BLaER1 treated with 17β-estradiol and CSF1 and Interleukin-3, amounts not matched to agents 10 nM and 100 nM (cell line): ENCODE results near the gene F2RL2.

Experiments
- H3K27ac ChIP-seq, 11 experiments: shearing (Covaris generic); formaldehyde crosslinking; 2 replicates each; pipeline ENCODE4 v1.8.1; 2022
- H3K27me3 ChIP-seq, 11 experiments: shearing (Covaris generic); formaldehyde crosslinking; 2 replicates each; pipeline ENCODE4 v1.8.1; 2022
- H3K36me3 ChIP-seq, 11 experiments: shearing (Covaris generic); formaldehyde crosslinking; 2 replicates each; pipeline ENCODE4 v1.8.1; 2022
- H3K4me1 ChIP-seq, 10 experiments: shearing (Covaris generic); formaldehyde crosslinking; 2 replicates each; pipeline ENCODE4 v1.8.1; 2022
- H3K4me2 ChIP-seq, 11 experiments: shearing (Covaris generic); formaldehyde crosslinking; 2 replicates each; pipeline ENCODE4 v1.8.1; 2022
- H3K4me3 ChIP-seq, 10 experiments: shearing (Covaris generic); formaldehyde crosslinking; 2 replicates each; pipeline ENCODE4 v1.8.1; 2022
- H3K9ac ChIP-seq, 11 experiments: shearing (Covaris generic); formaldehyde crosslinking; 2 replicates each; pipeline ENCODE4 v1.8.1; 2022
- H3K9me3 ChIP-seq, 11 experiments: shearing (Covaris generic); formaldehyde crosslinking; replicated peaks in 1 of 11; 2 replicates each; pipeline ENCODE4 v1.8.1; 2022
- H4K20me1 ChIP-seq, 11 experiments: shearing (Covaris generic); formaldehyde crosslinking; 2 replicates each; pipeline ENCODE4 v1.8.1; 2022
- Cebpa-rat ChIP-seq, 11 experiments: shearing (Covaris generic); IDR thresholded peaks; 2 replicates each; pipeline ENCODE4 v1.8.1; 2022

Gene F2RL2

DNA sequence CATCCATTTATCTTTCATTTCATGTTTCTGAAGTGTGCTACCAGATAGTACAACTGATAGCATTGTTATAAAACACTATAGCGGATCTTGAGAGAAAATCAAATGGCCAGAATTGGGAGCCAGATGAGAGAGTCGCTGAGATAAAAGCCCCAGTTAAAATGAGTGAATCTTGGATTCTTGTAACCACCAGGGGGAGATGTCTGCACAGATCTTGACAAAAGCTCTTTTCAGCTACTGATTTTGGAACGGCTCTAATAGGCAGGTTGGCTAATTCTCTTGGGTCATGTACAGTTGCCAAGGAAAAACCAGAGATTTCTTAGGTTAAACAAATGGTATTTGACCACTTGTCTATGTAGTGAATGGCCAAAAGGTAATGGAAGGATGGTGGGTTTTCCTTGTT lies 21.7 kb downstream of the F2RL2 start:
- no peak overlapping the region for H3K4me2 ChIP-seq
- H3K4me1 ChIP-seq = peaks cover 0 to 11% (median 0%) of the 10 kb centered on the region in 10 experiments; a peak in 6 of 20 replicates
- H3K27ac ChIP-seq = no peak overlapping the region
- H3K9me3 ChIP-seq = no peaks in the 10 kb centered on the region
- H3K27me3 ChIP-seq = no peaks in the 10 kb centered on the region
- no peak overlapping the region for H3K4me3 ChIP-seq
- H3K9ac ChIP-seq = no peak overlapping the region
- no peak for TF ChIP-seq Cebpa-rat (IDR thresholded peaks at IDR 0.05)
- H3K36me3 ChIP-seq = peaks cover 91 to 100% (median 98%) of the 10 kb centered on the region in 11 experiments
- H4K20me1 ChIP-seq = peaks cover 0 to 93% (median 0%) of the 10 kb centered on the region in 11 experiments; a peak in 4 of 22 replicates

DNA sequence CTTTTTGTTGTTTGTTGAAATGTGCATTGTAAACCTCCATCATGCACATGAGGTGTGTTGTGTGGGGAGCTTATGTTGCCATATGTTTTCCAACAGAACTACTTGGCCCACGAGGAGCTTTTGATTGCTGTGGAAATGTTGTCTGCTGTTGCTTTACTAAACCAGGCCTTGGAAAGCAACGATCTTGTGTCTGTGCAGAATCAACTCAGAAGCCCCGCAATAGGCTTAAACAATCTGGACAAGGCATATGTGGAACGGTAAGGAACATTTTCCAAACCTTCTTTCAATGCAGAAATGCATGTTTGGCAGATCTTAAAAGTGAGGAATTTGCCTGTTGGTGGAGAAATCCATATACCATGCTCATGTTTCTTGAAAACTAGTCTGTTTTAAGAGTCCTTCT lies 22.5 kb downstream of the F2RL2 start:
- no peaks in the 10 kb centered on the region for H3K27me3 ChIP-seq
- H3K4me2 ChIP-seq = no peak overlapping the region
- peaks cover 91 to 100% (median 98%) of the 10 kb centered on the region in 11 experiments for H3K36me3 ChIP-seq
- no peak overlapping the region for H3K4me3 ChIP-seq
- peaks cover 0 to 94% (median 0%) of the 10 kb centered on the region in 11 experiments; a peak in 4 of 22 replicates for H4K20me1 ChIP-seq
- H3K9me3 ChIP-seq = no peaks in the 10 kb centered on the region
- H3K27ac ChIP-seq = no peak overlapping the region
- TF ChIP-seq Cebpa-rat (IDR thresholded peaks at IDR 0.05) = no peak
- peaks cover 0 to 11% (median 0%) of the 10 kb centered on the region in 10 experiments; a peak in 6 of 20 replicates for H3K4me1 ChIP-seq
- no peak overlapping the region for H3K9ac ChIP-seq

DNA sequence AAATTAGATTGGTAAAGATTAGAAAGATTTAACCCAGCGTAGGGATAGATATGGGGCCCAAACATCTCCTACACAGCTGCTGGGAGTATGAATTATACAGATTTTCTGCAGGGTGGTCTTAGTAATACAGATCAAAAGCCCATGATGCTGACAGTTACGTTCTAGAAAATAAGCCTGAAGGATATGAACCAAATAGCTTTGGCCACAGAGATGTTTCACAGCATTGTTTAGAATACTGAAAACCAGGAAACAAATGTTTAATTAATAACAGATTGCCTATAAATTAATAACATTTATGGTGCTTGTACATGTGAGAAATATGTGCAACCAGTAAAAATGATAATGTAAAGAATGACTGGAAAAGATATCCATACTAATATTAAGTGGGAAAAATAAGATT lies 24.7 kb downstream of the F2RL2 start:
- Histone ChIP-seq H3K4me2 (no peak overlapping the region), H4K20me1 (peaks cover 0 to 94% (median 0%) of the 10 kb centered on the region in 11 experiments; a peak in 4 of 22 replicates), H3K27ac (no peak overlapping the region), H3K9ac (no peak overlapping the region), H3K4me3 (no peak overlapping the region), H3K4me1 (peaks cover 0 to 10% (median 0%) of the 10 kb centered on the region in 10 experiments; a peak in 6 of 20 replicates), H3K36me3 (peaks cover 92 to 100% (median 98%) of the 10 kb centered on the region in 11 experiments), H3K9me3 (no peaks in the 10 kb centered on the region), H3K27me3 (no peaks in the 10 kb centered on the region)
- no peak for TF ChIP-seq Cebpa-rat (IDR thresholded peaks at IDR 0.05)

DNA sequence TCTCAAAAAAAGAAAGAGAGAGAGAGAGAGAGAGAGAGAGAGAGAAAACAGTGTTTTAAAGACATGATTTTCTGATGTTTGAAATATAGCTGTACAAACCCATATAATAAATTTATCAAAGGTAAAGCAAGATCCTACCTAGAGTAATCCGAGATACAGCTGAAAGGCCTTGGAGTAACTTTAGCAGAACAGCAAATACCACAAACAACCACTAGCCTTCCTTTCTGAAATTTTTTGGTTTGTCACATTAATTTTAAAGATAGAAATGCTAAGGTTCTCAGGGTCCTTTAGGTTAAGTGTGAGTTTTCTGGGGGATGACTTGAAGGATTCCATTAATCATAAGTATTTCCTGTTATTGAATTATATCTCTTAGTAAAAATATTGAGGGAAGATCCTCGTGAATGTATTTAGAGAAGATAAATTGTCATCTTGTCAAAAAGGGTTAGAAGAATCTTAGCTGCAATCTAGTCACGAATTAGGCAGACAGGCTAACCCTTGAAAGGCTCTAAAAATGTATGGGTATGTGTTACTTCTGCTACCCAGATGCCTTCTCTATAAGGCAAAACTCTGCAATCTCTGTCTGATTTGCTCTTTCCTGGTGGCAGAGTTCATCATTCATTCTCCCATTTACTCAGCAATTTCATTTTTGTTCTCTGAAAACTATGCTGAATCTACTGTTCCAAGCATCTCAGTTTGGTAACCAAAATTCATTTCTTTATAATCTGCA lies 27.3 kb downstream of the F2RL2 start:
- H3K9ac ChIP-seq = no peak overlapping the region
- no peak overlapping the region for H3K4me2 ChIP-seq
- no peaks in the 10 kb centered on the region for H3K27me3 ChIP-seq
- 0 out of 22 replicates have a peak, but pooled peaks cover 0 to 5% (median 0%) of the 10 kb centered on the region in 11 experiments for H3K9me3 ChIP-seq
- peaks cover 93 to 100% (median 98%) of the 10 kb centered on the region in 11 experiments for H3K36me3 ChIP-seq
- H3K27ac ChIP-seq = no peak overlapping the region
- no peak for TF ChIP-seq Cebpa-rat (IDR thresholded peaks at IDR 0.05)
- H3K4me1 ChIP-seq = no peaks in the 10 kb centered on the region
- H4K20me1 ChIP-seq = peaks cover 0 to 91% (median 0%) of the 10 kb centered on the region in 11 experiments; a peak in 2 of 22 replicates
- H3K4me3 ChIP-seq = no peak overlapping the region

DNA sequence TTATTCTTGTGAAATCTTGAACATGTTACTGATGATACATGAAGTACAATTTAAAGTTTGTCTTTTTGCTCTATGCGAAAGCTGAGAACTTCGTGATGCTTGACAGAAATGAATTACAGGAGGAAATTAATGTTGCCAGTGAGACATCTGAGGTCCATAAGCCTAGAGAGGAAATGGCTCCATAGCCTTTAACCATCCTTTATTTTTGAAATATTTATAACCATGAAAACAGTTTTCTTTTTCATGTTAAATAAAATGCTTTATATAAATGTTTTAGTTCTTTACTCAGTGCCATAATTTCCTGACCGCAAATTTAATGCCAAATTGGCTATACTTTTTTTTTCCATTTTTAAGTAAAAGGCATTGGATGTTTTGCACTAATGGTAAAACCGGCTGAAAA lies 29.1 kb downstream of the F2RL2 start:
- Histone ChIP-seq H3K4me1 (peaks cover 0 to 8% (median 0%) of the 10 kb centered on the region in 10 experiments; a peak in 1 of 20 replicates), H3K4me3 (no peak overlapping the region), H3K9ac (no peak overlapping the region), H3K36me3 (peaks cover 94 to 100% (median 99%) of the 10 kb centered on the region in 11 experiments), H3K27ac (no peak overlapping the region), H3K4me2 (no peak overlapping the region), H3K9me3 (0 out of 22 replicates have a peak, but pooled peaks cover 0 to 5% (median 0%) of the 10 kb centered on the region in 11 experiments), H4K20me1 (peaks cover 0 to 87% (median 0%) of the 10 kb centered on the region in 11 experiments; a peak in 2 of 22 replicates), H3K27me3 (no peaks in the 10 kb centered on the region)
- no peak for TF ChIP-seq Cebpa-rat (IDR thresholded peaks at IDR 0.05)

DNA sequence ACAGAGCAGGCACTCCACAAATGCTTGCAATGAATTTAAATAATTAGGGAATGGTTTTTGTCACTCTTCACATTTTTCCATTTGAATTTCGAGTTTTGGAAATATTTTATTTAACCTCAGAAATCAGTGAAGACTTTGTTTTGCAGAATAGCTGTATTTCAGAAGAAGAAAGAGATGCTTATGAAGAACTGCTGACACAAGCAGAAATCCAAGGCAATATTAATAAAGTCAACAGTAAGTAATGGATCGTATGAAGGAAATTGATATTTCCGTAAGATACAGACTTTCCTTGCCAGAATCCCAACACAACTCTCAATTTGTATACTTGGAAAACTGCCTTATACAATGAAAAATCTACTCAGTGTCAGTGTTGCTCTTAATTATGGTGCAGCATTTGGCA lies 30.5 kb downstream of the F2RL2 start:
- no peak for TF ChIP-seq Cebpa-rat (IDR thresholded peaks at IDR 0.05)
- Histone ChIP-seq H3K27ac (no peak overlapping the region), H4K20me1 (peaks cover 0 to 86% (median 0%) of the 10 kb centered on the region in 11 experiments; a peak in 2 of 22 replicates), H3K27me3 (no peaks in the 10 kb centered on the region), H3K4me2 (no peak overlapping the region), H3K9ac (no peak overlapping the region), H3K36me3 (peaks cover 85 to 100% (median 97%) of the 10 kb centered on the region in 11 experiments), H3K4me3 (no peak overlapping the region), H3K4me1 (peaks cover 0 to 8% (median 0%) of the 10 kb centered on the region in 10 experiments; a peak in 1 of 20 replicates), H3K9me3 (0 out of 22 replicates have a peak, but pooled peaks cover 0 to 5% (median 0%) of the 10 kb centered on the region in 11 experiments)

DNA sequence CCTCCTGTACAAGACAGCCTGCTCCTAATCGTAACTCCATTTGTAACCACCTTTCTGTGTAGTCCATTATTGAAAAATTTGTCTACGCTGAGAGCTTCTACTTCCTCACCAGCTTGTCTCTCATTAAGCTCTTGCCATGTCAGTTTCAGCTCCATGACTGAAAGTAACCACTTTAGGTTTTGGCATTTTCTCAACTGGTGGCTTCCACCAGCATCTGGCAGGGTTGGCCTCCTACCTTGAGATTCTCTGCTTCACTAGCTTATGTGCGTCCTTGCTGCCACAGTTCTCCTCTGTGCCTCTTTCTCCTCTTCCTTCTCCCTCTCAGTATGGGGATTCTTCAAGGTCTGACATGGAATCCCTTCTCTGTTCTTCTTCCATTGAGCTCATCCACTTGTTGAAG lies 31.8 kb downstream of the F2RL2 start:
- no peak overlapping the region for H3K27ac ChIP-seq

DNA sequence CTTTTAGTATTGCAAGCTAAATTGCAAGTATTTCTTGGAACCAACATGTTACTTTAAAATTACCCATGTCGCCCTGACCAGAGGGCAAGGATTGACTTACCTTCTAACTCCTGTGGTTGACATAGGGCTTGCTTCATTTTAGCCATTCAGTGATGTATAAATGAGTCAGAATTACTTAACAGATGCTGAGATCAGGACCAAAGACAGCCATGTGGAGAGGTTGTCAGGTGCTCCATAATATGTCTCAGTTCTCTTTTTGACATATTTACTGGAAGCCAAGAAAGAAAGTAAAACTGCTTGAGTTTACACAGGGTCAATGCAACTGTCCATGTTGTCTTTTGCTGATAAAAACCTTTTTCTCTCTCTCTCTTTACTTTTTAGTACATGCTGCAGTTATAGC lies 33.2 kb downstream of the F2RL2 start:
- H3K4me2 ChIP-seq = no peak overlapping the region
- H3K9me3 ChIP-seq = 0 out of 22 replicates have a peak, but pooled peaks cover 0 to 5% (median 0%) of the 10 kb centered on the region in 11 experiments
- no peak overlapping the region for H3K9ac ChIP-seq
- no peak overlapping the region for H3K4me3 ChIP-seq
- peaks cover 0 to 8% (median 0%) of the 10 kb centered on the region in 10 experiments; a peak in 1 of 20 replicates for H3K4me1 ChIP-seq
- peaks cover 64 to 97% (median 86%) of the 10 kb centered on the region in 11 experiments for H3K36me3 ChIP-seq
- no peak overlapping the region for H3K27ac ChIP-seq
- H3K27me3 ChIP-seq = no peaks in the 10 kb centered on the region
- TF ChIP-seq Cebpa-rat (IDR thresholded peaks at IDR 0.05) = no peak
- peaks cover 0 to 80% (median 0%) of the 10 kb centered on the region in 11 experiments; a peak in 2 of 22 replicates for H4K20me1 ChIP-seq

More for the DNA sequence above, 31.8 kb downstream of the F2RL2 start:
- Histone ChIP-seq H4K20me1 (peaks cover 0 to 84% (median 0%) of the 10 kb centered on the region in 11 experiments; a peak in 2 of 22 replicates), H3K4me1 (peaks cover 0 to 8% (median 0%) of the 10 kb centered on the region in 10 experiments; a peak in 1 of 20 replicates), H3K36me3 (peaks cover 76 to 98% (median 90%) of the 10 kb centered on the region in 11 experiments), H3K4me3 (no peak overlapping the region), H3K4me2 (no peak overlapping the region), H3K27me3 (no peaks in the 10 kb centered on the region), H3K9me3 (0 out of 22 replicates have a peak, but pooled peaks cover 0 to 5% (median 0%) of the 10 kb centered on the region in 11 experiments), H3K9ac (no peak overlapping the region)
- no peak for TF ChIP-seq Cebpa-rat (IDR thresholded peaks at IDR 0.05)

DNA sequence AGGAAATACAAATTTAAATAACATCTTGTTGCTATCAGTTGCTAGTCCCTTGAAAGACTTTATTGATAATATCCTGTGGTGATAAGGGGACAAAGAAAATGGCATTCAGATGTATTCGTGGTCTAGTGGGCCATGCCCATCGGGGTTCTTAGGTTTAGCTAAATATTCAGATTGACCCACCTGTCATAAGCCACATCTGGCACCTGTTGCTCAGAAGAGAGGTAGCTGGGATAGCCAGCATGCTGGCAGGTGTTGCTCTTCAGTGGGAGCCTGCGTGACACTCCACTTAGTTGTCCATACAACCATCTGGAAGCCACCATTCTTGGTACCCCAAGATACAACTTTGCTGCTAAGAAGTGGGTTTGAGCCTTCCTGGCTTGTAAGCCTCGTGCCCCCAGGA lies 36.7 kb downstream of the F2RL2 start:
- Histone ChIP-seq H3K27me3 (no peaks in the 10 kb centered on the region), H4K20me1 (peaks cover 0 to 69% (median 5%) of the 10 kb centered on the region in 11 experiments; a peak in 9 of 22 replicates), H3K27ac (no peak overlapping the region), H3K9ac (no peak overlapping the region), H3K9me3 (0 out of 22 replicates have a peak, but pooled peaks cover 0 to 3% (median 0%) of the 10 kb centered on the region in 11 experiments), H3K4me3 (no peak overlapping the region), H3K4me2 (no peak overlapping the region), H3K4me1 (peaks cover 16 to 39% (median 18%) of the 10 kb centered on the region in 10 experiments), H3K36me3 (peaks cover 35 to 77% (median 55%) of the 10 kb centered on the region in 11 experiments)
- no peak for TF ChIP-seq Cebpa-rat (IDR thresholded peaks at IDR 0.05)
